H1 (cell line): ENCODE measurements around the gene NOSIP. TPM values are rescaled to one million over a fixed set of nuclear protein-coding genes. Genes with fewer than 3 reads are reported as not detected.

Experiments used
- CTCF ChIA-PET: fragments of 300-600 bp; sonication (Branson Sonifier 250); formaldehyde crosslinking; loops from one replicate; lab custom pipeline; 2021; ENCODE audit not compliant: partially characterized antibody; lab: Charles Lee
- POLR2A ChIA-PET: fragments of 300-600 bp; sonication (Branson Sonifier 250); formaldehyde crosslinking; loops from one replicate; lab custom pipeline; 2021; ENCODE audit warnings: inconsistent platforms; ENCODE audit not compliant: partially characterized antibody; lab: Charles Lee
- DNase-seq, 2 experiments: peaks; one replicate each; pipeline versions ENCODE4 v3.0.0 to v3.0.0-alpha.2; 2010 to 2022; ENCODE audit warnings: low spot score in 2 of 2, low read depth in 1 of 2, mixed read lengths in 1 of 2
- FAIRE-seq: peaks from 2 replicates; lab custom pipeline; 2011; peaks lifted over from hg19 to GRCh38; lab: Jason Lieb, UNC
- H2AFZ ChIP-seq: 2 replicates; pipeline ENCODE4 v1.8.1; 2012; ENCODE audit warnings: low read length, inconsistent platforms
- H2AK5ac ChIP-seq: 2 replicates; pipeline ENCODE4 v1.6.1; 2013; ENCODE audit warnings: low read depth, low read length
- H2BK120ac ChIP-seq: replicated peaks from 2 replicates; pipeline ENCODE3; 2013; ENCODE audit warnings: low read depth, low read length, inconsistent platforms
- H2BK12ac ChIP-seq: 2 replicates; pipeline ENCODE4 v1.6.1; 2013; ENCODE audit warnings: low read depth, low read length
- H2BK15ac ChIP-seq: 2 replicates; pipeline ENCODE4 v1.6.1; 2013; ENCODE audit warnings: low read length
- H2BK20ac ChIP-seq: 2 replicates; pipeline ENCODE4 v1.6.1; 2013; ENCODE audit warnings: low read length
- H2BK5ac ChIP-seq: 2 replicates; pipeline ENCODE4 v1.6.1; 2013; ENCODE audit warnings: low read depth, low read length
- H3K14ac ChIP-seq: 2 replicates; pipeline ENCODE4 v1.6.1; 2013; ENCODE audit warnings: inconsistent platforms; ENCODE audit not compliant: insufficient read length
- H3K18ac ChIP-seq: 2 replicates; pipeline ENCODE4 v1.6.1; 2013; ENCODE audit warnings: low read length; ENCODE audit errors: extremely low read depth
- H3K23ac ChIP-seq: 2 replicates; pipeline ENCODE4 v1.6.1; 2013; ENCODE audit warnings: inconsistent platforms; ENCODE audit not compliant: insufficient read length
- H3K23me2 ChIP-seq: 2 replicates; pipeline ENCODE4 v1.6.1; 2013; ENCODE audit warnings: low read depth, low read length
- H3K27ac ChIP-seq: 2 replicates; pipeline ENCODE4 v1.6.1; 2011; ENCODE audit warnings: low read depth, low read length, inconsistent platforms
- H3K27me3 ChIP-seq, 4 experiments: replicated peaks in 1 of 4; 1 replicate in 1 of 4; 2 replicates in 3 of 4; pipeline versions ENCODE4 v1.6.1 to v1.8.1; 2011 to 2013; ENCODE audit warnings: low read length in 3 of 4, mild to moderate bottlenecking in 3 of 4, inconsistent platforms in 2 of 4, mixed read lengths in 2 of 4, moderate library complexity in 1 of 4; ENCODE audit not compliant: control insufficient read depth in 3 of 4, insufficient read depth in 3 of 4; ENCODE audit errors: extremely low read depth in 1 of 4
- H3K36me3 ChIP-seq, 4 experiments: 2 replicates each; pipeline versions ENCODE4 v1.6.1 to v1.8.1; 2011 to 2013; ENCODE audit warnings: mild to moderate bottlenecking in 4 of 4, low read length in 3 of 4, moderate library complexity in 2 of 4, control low read depth in 1 of 4, inconsistent platforms in 1 of 4; ENCODE audit not compliant: insufficient read depth in 4 of 4, control insufficient read depth in 2 of 4
- H3K4ac ChIP-seq: replicated peaks from 2 replicates; pipeline ENCODE3; 2013; ENCODE audit warnings: low read length, low read depth, mixed read lengths, inconsistent platforms; ENCODE audit not compliant: insufficient read length
- H3K4me1 ChIP-seq, 4 experiments: replicated peaks in 1 of 4; 1 replicate in 1 of 4; 2 replicates in 3 of 4; pipeline versions ENCODE4 v1.6.1 to v1.8.1; 2011 to 2013; ENCODE audit warnings: low read length in 3 of 4, inconsistent platforms in 2 of 4, mixed read lengths in 1 of 4; ENCODE audit not compliant: insufficient read depth in 4 of 4, control insufficient read depth in 3 of 4
- H3K4me2 ChIP-seq, 2 experiments: 2 replicates each; pipeline versions ENCODE4 v1.6.1 to v1.8.1; 2011 to 2013; ENCODE audit warnings: low read depth in 2 of 2, low read length in 2 of 2, control low read depth in 1 of 2, inconsistent platforms in 1 of 2, mild to moderate bottlenecking in 1 of 2; ENCODE audit not compliant: insufficient read depth in 1 of 2
- H3K4me3 ChIP-seq, 4 experiments: fragments of 200-600, 300-600 bp in 1 of 4; sonication (generic), shearing (Covaris generic), sonication (Bioruptor Twin) in 1 of 4; 2 replicates each; pipeline versions ENCODE4 v1.5.1 to v1.8.1; 2011 to 2016; ENCODE audit warnings: low read length in 4 of 4, low read depth in 3 of 4, control low read depth in 2 of 4, inconsistent platforms in 2 of 4, mild to moderate bottlenecking in 2 of 4, mixed read lengths in 1 of 4, moderate library complexity in 1 of 4; ENCODE audit not compliant: insufficient read depth in 2 of 4; ENCODE audit errors: extremely low read depth in 1 of 4
- H3K56ac ChIP-seq: replicated peaks from 2 replicates; pipeline ENCODE3; 2013; ENCODE audit warnings: low read depth, mild to moderate bottlenecking, mixed read lengths, low read length, inconsistent platforms; ENCODE audit not compliant: insufficient read length
- H3K79me1 ChIP-seq: 2 replicates; pipeline ENCODE4 v1.6.1; 2013; ENCODE audit warnings: low read depth, low read length, control low read depth
- H3K79me2 ChIP-seq, 2 experiments: 2 replicates each; pipeline versions ENCODE4 v1.6.1 to v1.8.1; 2012 to 2013; ENCODE audit warnings: low read length in 2 of 2, mild to moderate bottlenecking in 2 of 2, inconsistent platforms in 1 of 2; ENCODE audit not compliant: insufficient read depth in 2 of 2, control insufficient read depth in 1 of 2
- H3K9ac ChIP-seq, 4 experiments: replicated peaks in 1 of 4; 1 replicate in 1 of 4; 2 replicates in 3 of 4; pipeline versions ENCODE4 v1.6.1 to v1.8.1; 2011 to 2013; ENCODE audit warnings: low read depth in 3 of 4, low read length in 3 of 4, control low read depth in 2 of 4, mild to moderate bottlenecking in 2 of 4, moderate library complexity in 2 of 4, inconsistent platforms in 1 of 4; ENCODE audit errors: extremely low read depth in 1 of 4
- H3K9me3 ChIP-seq, 2 experiments: 2 replicates each; pipeline versions ENCODE4 v1.6.1 to v1.8.1; 2012 to 2013; ENCODE audit warnings: mild to moderate bottlenecking in 2 of 2, moderate library complexity in 2 of 2, control low read depth in 1 of 2, inconsistent platforms in 1 of 2, low read depth in 1 of 2, low read length in 1 of 2, mixed read lengths in 1 of 2; ENCODE audit not compliant: insufficient read depth in 2 of 2
- H4K20me1 ChIP-seq, 2 experiments: replicated peaks in 1 of 2; 2 replicates each; pipeline versions ENCODE3 to v1.8.1; 2011 to 2013; ENCODE audit warnings: inconsistent platforms in 2 of 2, low read length in 2 of 2, mild to moderate bottlenecking in 1 of 2; ENCODE audit not compliant: insufficient read depth in 2 of 2, control insufficient read depth in 1 of 2
- H4K5ac ChIP-seq: 2 replicates; pipeline ENCODE4 v1.6.1; 2013; ENCODE audit warnings: low read length, low read depth, mixed read lengths, inconsistent platforms; ENCODE audit not compliant: insufficient read length
- H4K8ac ChIP-seq: 2 replicates; pipeline ENCODE4 v1.8.0; 2013; ENCODE audit warnings: mild to moderate bottlenecking, moderate library complexity, low read length, inconsistent platforms; ENCODE audit not compliant: insufficient read depth; ENCODE audit errors: extremely low read depth
- H4K91ac ChIP-seq: replicated peaks from 2 replicates; pipeline ENCODE3; 2013; ENCODE audit warnings: low read length, mixed read lengths, inconsistent platforms; ENCODE audit not compliant: insufficient read length
- BACH1 ChIP-seq: IDR thresholded peaks from 2 replicates; pipeline ENCODE4 v1.6.1; 2012; ENCODE audit warnings: low read length, improper control_type of control experiment
- CREB1 ChIP-seq: IDR thresholded peaks from 2 replicates; pipeline ENCODE4 v1.6.1; 2012; ENCODE audit warnings: inconsistent platforms
- HDAC2 ChIP-seq, 2 experiments: fragments of 300-600 bp in 1 of 2; sonication (generic) in 1 of 2; IDR thresholded peaks; 2 replicates each; pipeline ENCODE4 v1.6.1; 2011 to 2012; ENCODE audit warnings: low read depth in 2 of 2, low read length in 2 of 2, mild to moderate bottlenecking in 2 of 2, moderate library complexity in 2 of 2, borderline replicate concordance in 1 of 2, inconsistent platforms in 1 of 2
- RBBP5 ChIP-seq: IDR thresholded peaks from 2 replicates; pipeline ENCODE4 v1.7.1; 2012; ENCODE audit warnings: low read depth, mild to moderate bottlenecking, inconsistent platforms, low read length, moderate library complexity, borderline replicate concordance
- SP4 ChIP-seq: IDR thresholded peaks from 2 replicates; pipeline ENCODE4 v1.6.1; 2012; ENCODE audit warnings: low read length, inconsistent platforms
- SRF ChIP-seq: IDR thresholded peaks from 2 replicates; pipeline ENCODE4 v1.6.1; 2011; ENCODE audit warnings: mild to moderate bottlenecking, low read depth, low read length, moderate library complexity
- TBP ChIP-seq: IDR thresholded peaks from 2 replicates; pipeline ENCODE4 v1.6.1; 2011; ENCODE audit warnings: low read depth, low read length, improper control_type of control experiment
- TEAD4 ChIP-seq: IDR thresholded peaks from 2 replicates; pipeline ENCODE4 v1.6.1; 2012; ENCODE audit warnings: low read depth, low read length, inconsistent platforms, mixed read lengths
- USF2 ChIP-seq: IDR thresholded peaks from 2 replicates; pipeline ENCODE4 v1.6.1; 2011; ENCODE audit warnings: low read length, improper control_type of control experiment
- WGBS, 2 experiments: shearing (Covaris generic) in 1 of 2; methylation state at CpG; one replicate each; pipeline versions ENCODE4 v1.1.6 to v1.1.7; 2013 to 2015; ENCODE audit warnings: low lambda C conversion rate in 2 of 2, mixed read lengths in 2 of 2, inconsistent platforms in 1 of 2, low coverage in 1 of 2, missing lambda C conversion rate in 1 of 2; ENCODE audit not compliant: insufficient replicate concordance in 2 of 2, insufficient coverage in 1 of 2, insufficient read length in 1 of 2; ENCODE audit errors: extremely low coverage in 1 of 2, missing lambda C conversion rate in 1 of 2; 5-methylcytosine and 5-hydroxymethylcytosine counted together
- polyA plus RNA-seq, 7 experiments: library from polyadenylated mRNA; depleted of rRNA in 3 of 7; stranded (reverse) in 5 of 7; unstranded in 2 of 7; fragments of >200 nt in 5 of 7; fragments of 200-250 nt in 2 of 7; gene quantifications; 1 replicate in 5 of 7; 2 replicates in 1 of 7; 4 replicates in 1 of 7; pipeline versions ENCODE4 v1.2.1 to v1.2.3, GENCODE V29; 2011 to 2013; ENCODE audit warnings: missing spikeins in 2 of 7, mixed read lengths in 2 of 7
- total RNA-seq: library from RNA; stranded (reverse); fragmentation: NEBNext Ultra II Directional; extraction: Animal tissue kit (Norgen Biotek cat#: 25700); gene quantifications from 2 replicates; pipeline ENCODE4 v1.2.1, GENCODE V29; 2021

Gene NOSIP
- total and polyA plus RNA-seq, 2 of the 8 experiments (the other 6 are each of a cell fraction or from before 2014, with no cell fraction given): 85.1 to 192 TPM

- peak overlapping the region; percentile 93 for H3K18ac ChIP-seq
- H4K8ac ChIP-seq: peak overlapping the region; percentile 88; the same call in 1 of the 2 replicates
- peaks cover 20% of the 10 kb centered on the region for H3K23me2 ChIP-seq
- ChIA-PET POLR2A (interaction anchor here (0.6 to 37.8 kb wide), 10 partner anchors 11 to 103 kb away, joined by 3 to 840 read pairs (median 8); partner anchors contain the start of genes BCL2L12, IRF3, NOSIP and PRMT1), CTCF (interaction anchor here (1.0 to 2.1 kb wide), 2 partner anchors 10 to 96 kb away, joined by 3 to 4 read pairs; partner anchors contain the start of gene PRRG2)
- H2AFZ ChIP-seq: no peak overlapping the region
- H2BK5ac ChIP-seq: peak overlapping the region; percentile 92
- no peak overlapping the region for H2AK5ac ChIP-seq
- H3K4ac ChIP-seq: peak overlapping the region; percentile 57
- H3K56ac ChIP-seq: peak overlapping the region; percentile 92
- no peak overlapping the region for H2BK12ac ChIP-seq
- H3K4me1 ChIP-seq: peaks cover 3 to 9% (median 4%) of the 10 kb centered on the region in 4 experiments; a peak in 6 of 7 replicates
- peak overlapping the region; percentile 95 to 100 (median 96) for H3K4me3 ChIP-seq
- H3K27ac ChIP-seq: peak overlapping the region; percentile 65
- H3K9me3 ChIP-seq: no peaks in the 10 kb centered on the region
- peak overlapping the region; percentile 68 for H4K91ac ChIP-seq
- H3K79me2 ChIP-seq: peaks cover 4 to 27% of the 10 kb centered on the region in 2 experiments; a peak in 3 of 4 replicates
- FAIRE-seq (no peak), DNase-seq (peak in 1 of 2 experiments; percentile 79)
- H3K79me1 ChIP-seq: peaks cover 8% of the 10 kb centered on the region
- no peak overlapping the region for H2BK20ac ChIP-seq
- peaks cover 0 to 6% of the 10 kb centered on the region in 2 experiments for H4K20me1 ChIP-seq
- H4K5ac ChIP-seq: peak overlapping the region; percentile 64
- no peaks in the 10 kb centered on the region for H3K27me3 ChIP-seq
- 1% methylated on average over 33 of the region's 51 CpGs; no CpG with 5 or more reads in 1 of the 2 experiments for WGBS, 2 experiments
- no peak overlapping the region for H3K14ac ChIP-seq
- H3K36me3 ChIP-seq: peaks cover 9 to 30% (median 18%) of the 10 kb centered on the region in 4 experiments; a peak in 7 of 8 replicates
- H2BK120ac ChIP-seq: no peak overlapping the region
- H2BK15ac ChIP-seq: peak overlapping the region; percentile 8; the same call in 1 of the 2 replicates
- peak overlapping the region; percentile 67 to 83 (median 77) for H3K9ac ChIP-seq
- H3K4me2 ChIP-seq: peak overlapping the region; percentile 87 to 95
- no peak overlapping the region for H3K23ac ChIP-seq
- TF ChIP-seq BACH1 (peak; percentile 22; the same call in 1 of the 2 replicates), TEAD4 (0 out of 2 replicates have a peak, but pooled peaks have one; percentile 16), SP4 (0 out of 2 replicates have a peak, but pooled peaks have one; percentile 43), HDAC2 (IDR thresholded peaks at IDR 0.05; ENCODE audit: borderline replicate concordance in 1 of 2, low read depth in 2 of 2, low read length in 2 of 2) (peak in 1 of 2 experiments; percentile 71; a peak in 1 of 4 replicates), CREB1 (peak; percentile 20; the same call in 1 of the 2 replicates), USF2 (0 out of 2 replicates have a peak, but pooled peaks have one; percentile 4), TBP (peak; percentile 11; the same call in 1 of the 2 replicates), SRF (no peak), RBBP5 (0 out of 2 replicates have a peak, but pooled peaks have one; percentile 18)
Observed at GRCh38 chr19:49591731-49592485, 11.6 kb upstream of the NOSIP start.
